Pancreas (tissue), 10 donors: Measurements from ENCODE around the gene EPHA6. TPM values are rescaled to one million over a fixed set of nuclear protein-coding genes. Genes with fewer than 3 reads are reported as not detected.

Experiments
- ATAC-seq, 4 donors: fragments of 200-7000 bp; cut with Tn5 transposase; one replicate each; pipeline versions ENCODE4 v1.8.0 to v1.9.1; 2020; ENCODE audit warnings: mild to moderate bottlenecking in 4 of 4, moderate library complexity in 4 of 4
- DNase-seq, 6 donors: peaks; one replicate each; pipeline ENCODE4 v3.0.0-alpha.2; 2020
- FAIRE-seq: peaks from 2 replicates; lab custom pipeline; 2012; peaks lifted over from hg19 to GRCh38; lab: Jason Lieb, UNC
- H3K27ac ChIP-seq, 4 donors: fragments of 200-600 bp; sonication (generic); 1 replicate in 3 of 4; 2 replicates in 1 of 4; pipeline versions ENCODE4 v1.5.0 to v1.8.0; 2020
- H3K27me3 ChIP-seq, 4 donors: fragments of 200-600 bp; one replicate each; pipeline ENCODE4 v1.8.0; 2021
- H3K36me3 ChIP-seq, 3 donors: fragments of 200-600 bp; sonication (generic) in 1 of 3; one replicate each; pipeline versions ENCODE4 v1.5.0 to v1.8.0; 2020 to 2021
- H3K4me1 ChIP-seq, 3 donors: fragments of 200-600 bp; one replicate each; pipeline ENCODE4 v1.8.0; 2021
- H3K4me3 ChIP-seq, 4 donors: fragments of 200-600 bp; sonication (generic) in 2 of 4; one replicate each; pipeline versions ENCODE4 v1.5.0 to v1.8.0; 2020 to 2021
- H3K9me3 ChIP-seq, 4 donors: fragments of 200-600 bp; one replicate each; pipeline ENCODE4 v1.8.0; 2021
- WGBS, 2 donors: extraction: QIAGEN DNeasy Blood & Tissue Kit; methylation state at CpG; one replicate each; pipeline ENCODE4 v1.1.7; 2013; 5-methylcytosine and 5-hydroxymethylcytosine counted together
- intact Hi-C, 3 donors: fragments of 100-400 bp; cut with DNase I; formaldehyde crosslinking; loops; one replicate each; pipeline versions ENCODE4 v1.11.1 to v1.14.2; 2022
- polyA plus RNA-seq, 2 donors: library from polyadenylated mRNA; stranded (reverse); fragments of 200-250 nt; gene quantifications; one replicate each; pipeline ENCODE4 v1.2.3, GENCODE V29; 2013
- total RNA-seq, 6 donors: library from RNA; stranded (reverse); fragmentation: NEBNext Ultra II Directional in 4 of 6; extraction: Animal tissue kit (Norgen Biotek cat#: 25700) in 4 of 6; gene quantifications; one replicate each; pipeline versions ENCODE4 v1.2.1 to v1.2.4, GENCODE V29; 2021 to 2023
- TF ChIP-seq, protein P1 (sequence below), 4 donors: fragments of 200-600 bp; sonication (generic) in 3 of 4; IDR thresholded peaks; one replicate each; pipeline versions ENCODE4 v1.5.0 to v1.8.0; 2021; ENCODE audit warnings: antibody characterized with exemption in 4 of 4
- donor health status: healthy with polysubstance abuse.
- donor health status: DM: no; HTN: no; CAD: no; lungs with moderate emphysema.
- donor health status: DM: no; HTN: no; CAD: no.
- donor health status: control.
- donor health status: control.
- donor health status: Bipolar disorder and iron deficiency.
- donor health status: DM: yes; HTN: yes; CAD: no.
- donor health status: DM: no; HTN: no; CAD: no.
- donor health status: DM: no; HTN: no; CAD: no.
- donor health status: DM: yes; HTN: yes; CAD: no.

The EPHA6 gene
- total and polyA plus RNA-seq, 8 donors = 0.15 to 1.1 (median 0.57) TPM

DNA sequence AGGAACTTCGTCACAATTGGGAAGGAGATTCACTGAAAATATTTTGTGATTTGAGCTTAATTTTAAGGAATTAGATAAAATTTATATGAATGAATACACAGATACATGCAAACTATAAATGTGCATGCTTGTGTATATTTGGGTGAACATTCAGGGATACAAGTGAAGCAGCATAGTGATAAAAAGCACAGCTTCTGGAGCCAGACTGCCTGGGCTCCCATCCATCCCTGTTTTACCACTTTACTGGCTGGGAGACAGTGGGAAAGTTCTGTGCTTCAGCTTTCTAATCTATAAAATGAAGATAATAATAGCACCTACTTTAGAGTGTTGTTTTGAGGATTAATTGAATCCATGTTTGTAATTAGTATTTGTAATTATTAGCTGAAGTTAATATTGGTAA is 8.1 kb upstream of the EPHA6 start:
- no peak for DNase-seq
- ATAC-seq = no peak
- intact Hi-C loops = no loop called here
- TF ChIP-seq, protein P1, sequence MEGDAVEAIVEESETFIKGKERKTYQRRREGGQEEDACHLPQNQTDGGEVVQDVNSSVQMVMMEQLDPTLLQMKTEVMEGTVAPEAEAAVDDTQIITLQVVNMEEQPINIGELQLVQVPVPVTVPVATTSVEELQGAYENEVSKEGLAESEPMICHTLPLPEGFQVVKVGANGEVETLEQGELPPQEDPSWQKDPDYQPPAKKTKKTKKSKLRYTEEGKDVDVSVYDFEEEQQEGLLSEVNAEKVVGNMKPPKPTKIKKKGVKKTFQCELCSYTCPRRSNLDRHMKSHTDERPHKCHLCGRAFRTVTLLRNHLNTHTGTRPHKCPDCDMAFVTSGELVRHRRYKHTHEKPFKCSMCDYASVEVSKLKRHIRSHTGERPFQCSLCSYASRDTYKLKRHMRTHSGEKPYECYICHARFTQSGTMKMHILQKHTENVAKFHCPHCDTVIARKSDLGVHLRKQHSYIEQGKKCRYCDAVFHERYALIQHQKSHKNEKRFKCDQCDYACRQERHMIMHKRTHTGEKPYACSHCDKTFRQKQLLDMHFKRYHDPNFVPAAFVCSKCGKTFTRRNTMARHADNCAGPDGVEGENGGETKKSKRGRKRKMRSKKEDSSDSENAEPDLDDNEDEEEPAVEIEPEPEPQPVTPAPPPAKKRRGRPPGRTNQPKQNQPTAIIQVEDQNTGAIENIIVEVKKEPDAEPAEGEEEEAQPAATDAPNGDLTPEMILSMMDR (IDR thresholded peaks at IDR 0.05) = no peak
- Histone ChIP-seq H3K27ac (no peak overlapping the region), H3K4me1 (no peaks in the 10 kb centered on the region), H3K36me3 (no peaks in the 10 kb centered on the region), H3K9me3 (no peaks in the 10 kb centered on the region), H3K27me3 (peaks cover 0 to 41% (median 10%) of the 10 kb centered on the region in 4 donors), H3K4me3 (no peak overlapping the region)
- WGBS, 2 donors = 56 to 57% methylated on average over 1 of the region's 1 CpG
- FAIRE-seq = no peak

DNA sequence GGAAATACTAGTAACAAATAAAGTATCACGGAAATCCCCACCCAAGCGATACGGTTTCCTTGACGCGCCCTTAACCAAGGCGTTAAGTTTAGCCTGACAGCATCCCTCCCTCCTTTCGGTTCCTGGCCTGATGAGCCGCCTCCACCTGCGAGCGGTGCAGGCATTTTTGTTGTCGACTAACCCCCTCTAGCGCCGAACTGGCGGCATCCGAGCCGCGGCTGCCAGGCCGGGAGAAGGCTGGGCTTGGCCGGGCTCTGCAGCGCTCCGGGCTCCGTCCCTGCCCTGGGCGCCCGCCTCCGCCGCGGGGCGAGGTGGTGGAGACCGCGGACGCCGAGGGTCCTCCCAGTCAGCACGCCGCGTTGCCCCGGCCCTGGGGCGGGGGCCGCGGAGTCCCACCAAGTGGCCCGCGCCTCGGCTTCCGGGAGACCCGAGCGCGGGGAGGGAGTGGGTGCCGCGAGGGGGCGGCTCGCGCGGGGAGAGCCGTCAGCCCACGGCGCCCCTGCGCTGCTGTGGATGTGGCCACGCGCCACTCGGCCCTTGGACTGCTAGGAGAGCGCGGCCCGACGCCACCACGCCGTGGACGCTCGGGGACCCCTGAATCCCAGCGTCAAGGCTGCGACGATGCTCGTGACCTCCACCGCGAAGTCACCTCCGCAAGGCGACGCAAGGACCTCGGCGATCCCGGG is 1.1 kb upstream of the EPHA6 start:
- intact Hi-C loops = no loop called here
- Histone ChIP-seq H3K27ac (peak overlapping the region in 2 of 4 donors; percentile 23 to 64), H3K9me3 (no peaks in the 10 kb centered on the region), H3K27me3 (peaks cover 0 to 19% (median 5%) of the 10 kb centered on the region in 4 donors), H3K4me3 (peak overlapping the region; percentile 44 to 65 (median 60)), H3K4me1 (no peaks in the 10 kb centered on the region), H3K36me3 (no peaks in the 10 kb centered on the region)
- ATAC-seq (peak; percentile 81 to 94 (median 92)), DNase-seq (peak; percentile 71 to 92 (median 82)), FAIRE-seq (no peak)
- WGBS, 2 donors = 1% methylated on average over 55 to 79 of the region's 79 CpGs
- TF ChIP-seq, protein P1 (IDR thresholded peaks at IDR 0.05) = peak in 3 of 4 donors; percentile 24 to 53 (median 49)

DNA sequence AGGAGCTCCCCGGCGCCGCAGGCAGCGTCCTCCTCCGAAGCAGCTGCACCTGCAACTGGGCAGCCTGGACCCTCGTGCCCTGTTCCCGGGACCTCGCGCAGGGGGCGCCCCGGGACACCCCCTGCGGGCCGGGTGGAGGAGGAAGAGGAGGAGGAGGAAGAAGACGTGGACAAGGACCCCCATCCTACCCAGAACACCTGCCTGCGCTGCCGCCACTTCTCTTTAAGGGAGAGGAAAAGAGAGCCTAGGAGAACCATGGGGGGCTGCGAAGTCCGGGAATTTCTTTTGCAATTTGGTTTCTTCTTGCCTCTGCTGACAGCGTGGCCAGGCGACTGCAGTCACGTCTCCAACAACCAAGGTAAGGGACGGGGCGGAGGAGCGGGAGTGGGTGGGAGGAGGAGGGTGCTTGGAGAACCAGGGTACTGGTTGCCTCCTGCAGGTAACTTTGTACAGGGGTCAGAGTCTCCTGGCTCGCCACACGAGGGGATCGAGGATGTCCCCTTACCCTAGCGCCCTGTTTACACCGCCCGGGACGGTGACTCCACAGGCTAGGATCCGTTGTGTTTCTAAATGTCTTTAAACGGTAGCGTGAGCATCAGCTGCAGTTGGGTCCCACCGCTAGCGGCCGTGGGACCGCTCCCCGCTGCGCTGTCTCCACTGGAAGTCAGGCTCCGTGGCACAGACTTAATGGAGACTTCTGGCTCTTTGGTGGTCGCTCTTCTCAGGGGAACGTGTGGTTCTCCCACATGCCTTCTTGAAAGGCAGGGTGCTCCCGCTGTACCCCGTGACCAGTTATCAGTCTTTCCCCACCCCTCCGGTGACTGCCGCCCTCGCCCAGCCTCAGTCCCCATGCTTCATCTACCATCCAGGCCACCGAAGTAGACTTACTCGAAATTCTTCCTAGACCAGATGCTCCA is 515 bp downstream of the EPHA6 start:
- H3K27ac ChIP-seq = no peak overlapping the region
- H3K4me3 ChIP-seq = peak overlapping the region; percentile 44 to 65 (median 60)
- 4 to 5% methylated on average over 50 of the region's 50 CpGs for WGBS, 2 donors
- TF ChIP-seq, protein P1 (IDR thresholded peaks at IDR 0.05) = no peak
- no peaks in the 10 kb centered on the region for H3K36me3 ChIP-seq
- intact Hi-C loops = no loop called here
- H3K4me1 ChIP-seq = no peaks in the 10 kb centered on the region
- ATAC-seq (peak in 2 of 4 donors; percentile 16 to 18), FAIRE-seq (no peak), DNase-seq (peak in 3 of 6 donors; percentile 17 to 81 (median 64))
- H3K9me3 ChIP-seq = no peaks in the 10 kb centered on the region
- H3K27me3 ChIP-seq = peaks cover 0 to 8% (median 3%) of the 10 kb centered on the region in 4 donors

DNA sequence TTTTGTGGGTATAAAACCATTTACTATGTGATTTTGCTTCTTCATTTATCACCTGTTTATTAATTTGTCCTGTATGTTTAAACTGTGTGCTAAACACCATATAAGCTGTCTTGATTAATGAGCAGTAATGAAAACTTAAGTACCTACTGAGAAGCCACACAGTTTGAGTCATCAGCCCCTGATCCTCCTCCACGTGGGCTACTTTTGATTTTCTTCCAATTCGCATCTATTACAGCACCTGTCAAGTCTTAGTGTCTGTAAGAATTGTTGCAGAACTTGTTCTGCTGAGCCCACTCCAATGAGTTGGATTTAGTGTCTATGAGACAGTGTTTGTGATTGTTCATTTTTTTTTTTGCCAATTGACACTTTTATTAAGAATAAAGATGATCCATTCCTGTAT is 16.8 kb downstream of the EPHA6 start:
- Histone ChIP-seq H3K4me1 (peaks cover 0 to 3% (median 0%) of the 10 kb centered on the region in 3 donors), H3K36me3 (no peaks in the 10 kb centered on the region), H3K4me3 (no peak overlapping the region), H3K27ac (no peak overlapping the region), H3K9me3 (no peaks in the 10 kb centered on the region), H3K27me3 (no peaks in the 10 kb centered on the region)
- no peak for FAIRE-seq
- TF ChIP-seq, protein P1 (IDR thresholded peaks at IDR 0.05) = no peak
- 29 to 38% methylated on average over 2 of the region's 2 CpGs for WGBS, 2 donors
- DNase-seq = no peak
- ATAC-seq = no peak
- intact Hi-C loops = no loop called here
